OCI-LY7 (cell line): ENCODE results near the gene STH.

Experiments used
- EZH2phosphoT487 ChIP-seq: fragments of 200-600 bp; sonication (generic); IDR thresholded peaks from 2 replicates; pipeline ENCODE4 v1.6.1; 2018; ENCODE audit warnings: low read depth, borderline replicate concordance, mild to moderate bottlenecking, mixed run types, antibody characterized with exemption, low read length, moderate library complexity, mixed read lengths
- TF ChIP-seq, protein P1 (sequence below): fragments of 200-600 bp; sonication (generic); conservative IDR thresholded peaks from 2 replicates; pipeline ENCODE4 v1.5.1; 2014; ENCODE audit warnings: mild to moderate bottlenecking, antibody characterized with exemption, low read length, moderate library complexity, mixed read lengths

DNA sequence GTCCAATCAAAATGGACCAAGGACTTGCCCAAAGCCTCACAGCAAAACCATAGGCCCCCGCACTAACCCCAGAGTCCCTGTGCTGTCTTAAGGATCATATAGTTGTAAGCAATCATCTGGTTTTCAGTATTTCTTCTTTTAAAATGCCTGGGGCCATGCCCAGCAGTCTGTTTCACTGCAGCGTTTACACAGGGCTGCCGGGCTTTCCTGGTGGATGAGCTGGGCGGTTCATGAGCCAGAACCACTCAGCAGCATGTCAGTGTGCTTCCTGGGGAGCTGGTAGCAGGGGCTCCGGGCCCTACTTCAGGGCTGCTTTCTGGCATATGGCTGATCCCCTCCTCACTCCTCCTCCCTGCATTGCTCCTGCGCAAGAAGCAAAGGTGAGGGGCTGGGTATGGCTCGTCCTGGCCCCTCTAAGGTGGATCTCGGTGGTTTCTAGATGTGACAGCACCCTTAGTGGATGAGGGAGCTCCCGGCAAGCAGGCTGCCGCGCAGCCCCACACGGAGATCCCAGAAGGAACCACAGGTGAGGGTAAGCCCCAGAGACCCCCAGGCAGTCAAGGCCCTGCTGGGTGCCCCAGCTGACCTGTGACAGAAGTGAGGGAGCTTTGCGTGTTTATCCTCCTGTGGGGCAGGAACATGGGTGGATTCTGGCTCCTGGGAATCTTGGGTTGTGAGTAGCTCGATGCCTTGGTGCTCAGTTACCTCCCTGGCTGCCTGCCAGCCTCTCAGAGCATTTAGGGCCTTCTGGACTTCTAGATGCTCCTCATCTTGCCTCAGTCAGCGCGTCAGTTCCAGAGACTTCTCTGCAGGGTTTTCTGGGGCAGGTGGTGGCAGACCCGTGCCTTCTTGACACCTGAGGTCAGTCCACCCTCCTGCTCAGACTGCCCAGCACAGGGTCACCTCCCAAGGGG, 24.8 kb upstream of the STH start:
- TF ChIP-seq, protein P1, sequence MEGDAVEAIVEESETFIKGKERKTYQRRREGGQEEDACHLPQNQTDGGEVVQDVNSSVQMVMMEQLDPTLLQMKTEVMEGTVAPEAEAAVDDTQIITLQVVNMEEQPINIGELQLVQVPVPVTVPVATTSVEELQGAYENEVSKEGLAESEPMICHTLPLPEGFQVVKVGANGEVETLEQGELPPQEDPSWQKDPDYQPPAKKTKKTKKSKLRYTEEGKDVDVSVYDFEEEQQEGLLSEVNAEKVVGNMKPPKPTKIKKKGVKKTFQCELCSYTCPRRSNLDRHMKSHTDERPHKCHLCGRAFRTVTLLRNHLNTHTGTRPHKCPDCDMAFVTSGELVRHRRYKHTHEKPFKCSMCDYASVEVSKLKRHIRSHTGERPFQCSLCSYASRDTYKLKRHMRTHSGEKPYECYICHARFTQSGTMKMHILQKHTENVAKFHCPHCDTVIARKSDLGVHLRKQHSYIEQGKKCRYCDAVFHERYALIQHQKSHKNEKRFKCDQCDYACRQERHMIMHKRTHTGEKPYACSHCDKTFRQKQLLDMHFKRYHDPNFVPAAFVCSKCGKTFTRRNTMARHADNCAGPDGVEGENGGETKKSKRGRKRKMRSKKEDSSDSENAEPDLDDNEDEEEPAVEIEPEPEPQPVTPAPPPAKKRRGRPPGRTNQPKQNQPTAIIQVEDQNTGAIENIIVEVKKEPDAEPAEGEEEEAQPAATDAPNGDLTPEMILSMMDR, result no peak
- TF ChIP-seq EZH2phosphoT487, result no peak
